ENCODE measurements around the gene PIK3IP1. TPM values are rescaled to one million over a fixed set of nuclear protein-coding genes. Genes with fewer than 3 reads are reported as not detected.

Gene PIK3IP1
- total RNA-seq, 1 experiment from 2014 or later: 0.87 TPM

DNA sequence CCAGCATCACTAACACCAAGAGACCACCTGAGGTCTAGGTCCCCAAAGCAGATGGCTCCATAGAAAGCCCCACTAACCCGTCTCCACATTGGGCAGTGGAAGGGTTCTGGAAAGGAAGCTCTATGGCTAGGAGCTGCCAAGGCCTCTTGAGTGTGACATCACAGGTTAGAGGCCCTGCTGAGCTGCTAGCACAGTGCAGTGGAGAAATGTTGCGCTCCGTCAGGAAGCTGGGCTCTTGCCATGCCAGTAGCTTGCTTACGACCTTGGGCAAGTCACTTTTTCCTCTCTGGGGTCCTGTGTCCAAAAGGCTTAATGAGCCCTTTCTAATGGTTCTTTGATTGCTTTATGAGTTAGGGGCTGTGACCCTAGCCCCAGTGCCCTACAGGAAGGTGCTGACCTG is 10.6 kb downstream of the PIK3IP1 start:
- Mint-ChIP-seq H3K36me3 (ENCODE audit: insufficient read depth in 1 of 3, low read depth in 3 of 3) (peaks cover 0 to 32% (median 8%) of the 10 kb centered on the region in 3 experiments; a peak in 6 of 7 replicates), H3K27ac (no peak overlapping the region), H3K27me3 (ENCODE audit: low read depth) (peaks cover 4% of the 10 kb centered on the region), H3K9me3 (no peaks in the 10 kb centered on the region), H3K4me3 (no peak overlapping the region), H3K4me1 (peaks cover 10 to 18% of the 10 kb centered on the region in 2 experiments)
- no peak for TF ChIP-seq CTCF (conservative IDR thresholded peaks at IDR 0.05)
- Histone ChIP-seq H2BK12ac (ENCODE audit: insufficient read length, low read depth, low read length) (no peak overlapping the region), H3K23me2 (ENCODE audit: insufficient read length, low read depth, low read length, poor library complexity, severe bottlenecking) (no peaks in the 10 kb centered on the region), H2BK15ac (ENCODE audit: low read depth, low read length) (no peak overlapping the region), H3K18ac (ENCODE audit: insufficient read length, low read depth, low read length) (no peak overlapping the region), H2BK5ac (ENCODE audit: insufficient read length, low read length) (no peak overlapping the region), H3K23ac (ENCODE audit: insufficient read length, low read depth, low read length) (no peak overlapping the region), H4K5ac (ENCODE audit: insufficient read length, low read depth, low read length) (no peak overlapping the region), H4K8ac (replicated peaks; ENCODE audit: insufficient read length, low read depth, low read length) (no peak overlapping the region), H3K4me1 (ENCODE audit: insufficient read depth, low read length) (no peaks in the 10 kb centered on the region), H2BK20ac (ENCODE audit: low read depth, low read length, poor library complexity, severe bottlenecking) (no peak overlapping the region), H3K9ac (ENCODE audit: extremely low read depth, insufficient read length, low read length) (no peak overlapping the region), H3K9me3 (ENCODE audit: control insufficient read depth, low read depth, low read length) (no peaks in the 10 kb centered on the region), H3K79me1 (ENCODE audit: insufficient read depth, low read depth, low read length, poor library complexity, severe bottlenecking) (no peaks in the 10 kb centered on the region), H4K20me1 (ENCODE audit: control insufficient read depth, insufficient read depth, insufficient read length) (no peaks in the 10 kb centered on the region), H3K27ac (ENCODE audit: insufficient read length, low read depth, low read length) (no peak overlapping the region), H2AK5ac (ENCODE audit: insufficient read length, low read length) (no peak overlapping the region), H3K4me2 (ENCODE audit: insufficient read depth, insufficient read length, low read length) (no peak overlapping the region), H3K79me2 (ENCODE audit: insufficient read depth, low read length) (no peaks in the 10 kb centered on the region), H2BK120ac (ENCODE audit: low read depth, low read length, poor library complexity, severe bottlenecking) (no peak overlapping the region), H2AFZ (ENCODE audit: low read length) (no peak overlapping the region), H4K91ac (ENCODE audit: insufficient read length, low read depth, low read length) (no peak overlapping the region), H3K14ac (ENCODE audit: insufficient read depth, low read length) (no peak overlapping the region), H3T11ph (ENCODE audit: low read length) (no peak overlapping the region), H3K56ac (ENCODE audit: insufficient read length, low read depth, low read length) (no peak overlapping the region), H3K27me3 (ENCODE audit: insufficient read depth, low read length) (no peaks in the 10 kb centered on the region), H3K4ac (ENCODE audit: low read depth, low read length) (no peak overlapping the region)
- DNase-seq: no peak
- WGBS (ENCODE audit: extremely low coverage, insufficient read length, low lambda C conversion rate): no CpG with 5 or more reads among the region's 4 CpGs
